HG03139 (cell line): Measurements from ENCODE around the gene FDX2.
"Not testable (repeated sequence)": the region's sequence is repeated elsewhere in the genome, so short reads cannot be mapped to it uniquely, and the experiment has no call there.

Source experiments
- ATAC-seq: cut with Tn5 transposase; IDR thresholded peaks from one replicate; pipeline ENCODE4 v1.9.1; 2021; ENCODE audit not compliant: unreplicated experiment

The FDX2 gene

GRCh38 chr19:10315335-10316214, at the start of gene FDX2:
Gene FDX2 (minus strand): TSS chr19:10316015. CDS start chr19:10315996, 19 bp downstream.
- ATAC-seq = peak; percentile 50

DNA sequence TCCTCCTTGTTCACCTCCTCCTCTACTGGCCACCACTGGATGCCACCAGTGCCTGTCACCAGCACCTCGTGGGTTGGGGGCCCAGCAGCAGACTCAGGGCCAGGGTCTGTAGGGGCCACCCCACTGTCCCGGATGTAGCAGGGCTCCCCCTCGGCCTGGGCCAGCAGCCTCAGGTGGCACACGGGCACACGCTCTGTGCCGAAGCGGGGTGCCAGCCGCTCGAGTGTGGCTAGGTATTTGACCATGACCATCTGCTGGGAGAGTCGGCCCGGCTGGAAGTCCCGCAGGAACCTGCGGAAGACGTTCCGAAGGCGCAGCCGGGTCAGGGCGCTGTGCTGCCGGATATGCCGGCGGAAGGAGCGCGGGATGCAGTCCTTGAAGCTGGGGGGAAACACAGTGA, 49.7 kb upstream of the FDX2 start:
- no peak for ATAC-seq

DNA sequence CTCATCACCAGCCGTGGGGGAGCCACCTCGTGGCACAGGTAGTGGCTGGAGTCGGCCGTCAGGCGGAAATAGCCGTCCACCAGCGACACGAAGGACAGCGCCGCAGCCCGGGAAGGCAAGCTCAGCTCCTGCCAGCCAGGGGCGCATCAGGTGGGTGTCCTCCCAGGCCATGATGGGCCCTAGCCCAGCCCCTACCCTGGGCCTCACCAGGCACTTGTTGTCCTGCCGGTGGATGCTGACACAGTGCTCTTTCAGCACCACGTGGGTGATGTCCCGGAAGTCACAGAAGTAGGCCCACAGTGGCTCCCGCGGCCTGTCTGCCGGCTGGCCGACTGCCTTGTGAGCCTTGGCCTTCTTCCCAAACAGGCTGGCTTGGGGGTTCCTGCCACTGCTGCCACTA, 48.8 kb upstream of the FDX2 start:
- no peak for ATAC-seq

DNA sequence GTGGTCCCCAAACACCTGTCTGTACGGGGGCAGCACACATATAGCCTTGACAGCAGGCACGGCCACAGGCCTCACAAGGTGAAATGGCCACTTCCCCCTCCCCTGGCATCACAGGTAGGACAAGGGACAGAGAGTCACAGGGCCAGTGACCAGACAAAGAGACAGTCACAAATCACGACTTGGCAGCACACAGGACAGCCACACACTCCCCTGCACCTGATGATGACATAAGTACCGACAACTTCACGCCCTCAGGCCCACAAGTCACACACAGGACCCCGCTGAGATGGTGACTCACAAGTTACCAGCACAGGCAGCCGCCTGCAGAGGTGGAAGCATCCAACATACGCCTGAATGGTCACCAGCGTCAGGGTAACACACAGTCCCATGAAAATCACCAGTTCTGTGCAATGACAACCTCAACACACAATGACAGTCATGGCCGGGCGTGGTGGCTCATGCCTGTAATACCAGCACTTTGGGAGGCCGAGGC, 48.0 kb upstream of the FDX2 start:
- no peak for ATAC-seq

- ATAC-seq = no peak
Measured at GRCh38 chr19:10362259-10362658, 46.4 kb upstream of the FDX2 start.

GRCh38 chr19:10361569-10362011, 45.8 kb upstream of the FDX2 start:
- ATAC-seq = no peak

GRCh38 chr19:10356431-10356830, 40.6 kb upstream of the FDX2 start:
- no peak for ATAC-seq

DNA sequence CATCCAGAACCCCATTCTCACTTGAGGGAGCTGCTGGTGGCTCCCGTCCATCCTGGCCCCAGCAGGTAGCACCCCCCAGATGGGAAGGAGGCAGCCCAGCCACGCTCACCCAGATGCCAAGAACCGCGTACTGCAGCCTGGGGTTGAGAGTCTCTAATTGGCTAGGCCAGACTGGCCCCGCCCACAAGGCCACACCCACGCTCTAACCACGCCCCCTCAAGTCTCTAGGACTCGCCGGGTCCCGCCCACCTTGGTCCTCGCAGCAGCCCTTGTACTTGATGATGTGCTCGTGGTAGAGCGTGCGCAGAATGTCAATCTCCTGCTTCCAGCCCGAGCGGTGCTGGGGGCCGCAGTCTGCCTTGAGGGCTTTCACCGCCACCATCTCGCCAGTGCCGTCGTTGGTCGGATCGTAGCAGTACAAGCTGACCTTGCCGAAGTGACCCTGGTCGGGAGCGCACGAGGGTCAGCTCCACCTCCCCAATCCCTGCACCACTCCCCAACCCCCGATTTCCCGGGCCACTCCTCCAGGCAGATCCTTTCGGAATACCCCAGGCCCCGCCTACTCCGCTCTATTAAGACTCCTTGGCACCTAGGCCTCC, 38.1 kb upstream of the FDX2 start:
- ATAC-seq = no peak

GRCh38 chr19:10352764-10353671, 37.2 kb upstream of the FDX2 start:
- ATAC-seq = no peak

DNA sequence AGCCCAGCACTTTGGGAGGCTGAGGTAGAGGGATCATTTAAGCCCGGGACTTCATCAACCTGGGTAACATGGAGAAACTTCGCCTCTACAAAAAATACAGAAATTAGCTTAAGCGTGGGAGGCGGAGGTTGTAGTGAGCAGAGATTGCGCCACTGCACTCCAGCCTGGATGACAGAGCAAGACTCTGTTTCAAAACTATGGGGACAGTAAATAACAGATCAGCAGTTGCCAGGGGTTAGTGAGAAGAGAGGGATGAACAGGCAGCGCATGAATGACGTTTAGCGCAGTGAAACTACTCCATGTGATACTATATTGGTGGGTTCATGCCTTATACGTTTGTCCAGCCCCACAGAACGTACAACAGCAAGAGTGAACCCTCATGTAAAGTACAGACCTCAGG, 30.7 kb upstream of the FDX2 start:
- no peak for ATAC-seq

GRCh38 chr19:10344780-10345179, 29.0 kb upstream of the FDX2 start:
- ATAC-seq = no peak

- no peak for ATAC-seq
Measured at GRCh38 chr19:10343495-10343894, 27.7 kb upstream of the FDX2 start.

- no peak for ATAC-seq
Measured at GRCh38 chr19:10339977-10340376, 24.2 kb upstream of the FDX2 start.

DNA sequence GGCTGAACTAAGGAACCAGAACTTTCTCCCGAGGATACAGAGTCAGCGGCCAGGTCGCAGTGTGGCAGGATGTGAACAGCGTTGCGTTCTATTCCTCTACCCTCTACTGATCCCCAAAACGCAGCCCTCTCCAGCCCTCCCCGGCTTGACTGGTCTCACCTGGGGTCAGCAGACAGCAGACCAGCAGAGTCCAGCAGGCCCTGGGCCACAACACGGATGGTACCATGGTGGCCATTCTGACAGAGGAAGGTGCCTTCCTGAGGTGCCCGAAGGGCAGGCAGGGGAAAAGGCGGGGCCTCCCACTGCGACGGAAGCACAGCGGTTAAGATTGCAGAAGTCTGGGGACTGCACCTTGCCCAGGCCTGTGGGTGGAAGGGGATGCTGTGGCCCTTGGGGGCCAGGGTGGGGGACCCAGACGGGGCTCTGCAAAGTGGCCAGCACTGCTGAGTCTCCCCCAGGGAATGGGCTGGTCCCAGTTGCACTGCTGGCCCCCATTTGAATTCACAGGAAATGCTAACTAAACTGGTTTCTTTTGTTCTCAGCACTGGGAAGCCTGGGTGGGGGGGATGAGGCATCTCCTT, 23.7 kb upstream of the FDX2 start, which contains the start of gene ICAM3:
ICAM3 (minus strand) TSS at position 245 of the 581 bp plus-strand sequence; CDS start at position 235, 10 bp downstream.
- ATAC-seq = no peak

DNA sequence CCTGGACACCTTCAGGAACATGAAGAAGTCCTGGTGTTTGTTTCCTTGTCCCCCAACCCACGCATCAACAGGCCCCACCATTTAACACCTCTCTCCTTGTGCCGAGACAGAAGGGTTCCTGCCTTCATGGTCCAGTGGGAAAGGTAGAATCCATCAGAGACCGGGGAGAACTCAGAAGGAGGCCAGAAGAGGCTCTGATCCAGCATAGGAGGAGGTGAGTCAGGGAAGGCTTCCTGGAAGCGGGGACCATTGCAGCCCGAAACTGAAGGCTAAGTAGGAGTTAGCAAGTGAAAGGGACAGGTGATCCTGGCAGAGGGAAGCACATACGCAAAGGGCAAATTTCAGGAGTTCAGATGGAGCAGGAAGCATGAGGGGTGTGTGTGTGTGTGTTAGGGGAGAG, 23.1 kb upstream of the FDX2 start:
- ATAC-seq = no peak

- not testable (repeated sequence) for ATAC-seq
Measured at GRCh38 chr19:10336725-10337124, 20.9 kb upstream of the FDX2 start.

GRCh38 chr19:10335352-10335985, 19.7 kb upstream of the FDX2 start:
- ATAC-seq = no peak

- ATAC-seq = no peak
Measured at GRCh38 chr19:10334588-10335351, 19.0 kb upstream of the FDX2 start.

- no peak for ATAC-seq
Measured at GRCh38 chr19:10333758-10334587, 18.2 kb upstream of the FDX2 start.
